Suppressor macrophage (primary cell): ENCODE data around the gene AASS.

Experiments
- DNase-seq, 4 experiments: peaks; one replicate each; pipeline ENCODE4 v3.0.0-alpha.2; 2020 to 2022

The AASS gene

GRCh38 chr7:122038134-122038533, 105.9 kb downstream of the AASS start:
- no peak for DNase-seq

DNA sequence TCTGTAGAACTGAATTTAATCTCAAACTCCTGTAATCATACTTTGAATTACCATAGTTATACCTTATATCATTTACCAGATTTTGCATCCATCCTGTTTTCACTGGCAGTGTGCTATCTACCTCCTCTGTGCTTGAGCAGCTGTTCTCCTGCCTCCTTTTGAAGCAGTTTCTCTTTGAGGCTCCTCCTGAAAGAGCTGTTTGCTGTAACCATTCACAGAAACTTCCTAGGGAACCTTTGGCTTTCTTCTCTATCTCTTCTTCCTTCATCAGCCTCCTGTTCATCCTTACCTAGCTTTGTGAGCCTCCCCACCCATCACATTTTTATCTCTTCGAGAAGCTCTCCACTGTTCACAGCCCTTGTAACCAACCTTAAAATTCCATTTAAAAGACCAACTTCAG, 108.2 kb downstream of the AASS start:
- DNase-seq, result no peak

GRCh38 chr7:122033641-122034040, 110.4 kb downstream of the AASS start:
- DNase-seq, result no peak

GRCh38 chr7:122027058-122027457, 117.0 kb downstream of the AASS start:
- DNase-seq, result no peak
